GM23338 (cell line): ENCODE measurements around the gene APH1B. TPM values are rescaled to one million over a fixed set of nuclear protein-coding genes. Genes with fewer than 3 reads are reported as not detected.

Source experiments
- ATAC-seq: fragments of 200-7000 bp; cut with Tn5 transposase; 3 replicates; pipeline ENCODE4 v1.9.1; 2020
- DNase-seq: peaks from one replicate; pipeline ENCODE4 v3.0.0-alpha.2; 2015; ENCODE audit warnings: low spot score
- H2AFZ ChIP-seq: fragments of 200-600 bp; sonication (generic); 2 replicates; pipeline ENCODE4 v1.8.0; 2016; ENCODE audit warnings: antibody characterized with exemption, mild to moderate bottlenecking, moderate library complexity
- H3F3A ChIP-seq: fragments of 200-600 bp; sonication (generic); replicated peaks from 2 replicates; pipeline ENCODE4 v1.8.0; 2017; ENCODE audit warnings: antibody characterized with exemption, mixed run types, low read depth
- H3K27ac ChIP-seq: fragments of 200-600 bp; sonication (generic); 2 replicates; pipeline ENCODE4 v1.6.1; 2016; ENCODE audit warnings: low read depth
- H3K27me3 ChIP-seq: fragments of 200-600 bp; sonication (generic); 2 replicates; pipeline ENCODE4 v1.8.0; 2016; ENCODE audit warnings: mild to moderate bottlenecking, mixed run types, moderate library complexity; ENCODE audit not compliant: insufficient read depth
- H3K36me3 ChIP-seq: fragments of 200-600 bp; sonication (generic); 2 replicates; pipeline ENCODE4 v1.8.0; 2016; ENCODE audit warnings: mild to moderate bottlenecking; ENCODE audit not compliant: insufficient read depth
- H3K4me1 ChIP-seq: fragments of 200-600 bp; sonication (generic); 2 replicates; pipeline ENCODE4 v1.8.0; 2016; ENCODE audit warnings: mild to moderate bottlenecking, moderate library complexity; ENCODE audit not compliant: insufficient read depth
- H3K4me2 ChIP-seq: fragments of 200-600 bp; sonication (generic); 2 replicates; pipeline ENCODE4 v1.7.1; 2017; ENCODE audit warnings: mixed run types
- H3K4me3 ChIP-seq: fragments of 200-600 bp; sonication (generic); 2 replicates; pipeline ENCODE4 v1.6.1; 2016; ENCODE audit warnings: mixed run types
- H3K79me2 ChIP-seq: fragments of 200-600 bp; sonication (generic); replicated peaks from 2 replicates; pipeline ENCODE4 v1.8.0; 2017; ENCODE audit warnings: mild to moderate bottlenecking; ENCODE audit not compliant: insufficient read depth
- H3K9me2 ChIP-seq: fragments of 200-600 bp; sonication (generic); 2 replicates; pipeline ENCODE4 v1.8.0; 2017; ENCODE audit not compliant: insufficient read depth
- H4K20me1 ChIP-seq: fragments of 200-600 bp; sonication (generic); replicated peaks from 2 replicates; pipeline ENCODE4 v1.8.0; 2017; ENCODE audit warnings: mild to moderate bottlenecking; ENCODE audit not compliant: insufficient read depth
- H3K27ac Mint-ChIP-seq: 2 replicates; pipeline ENCODE4 v1.8.0; 2020; ENCODE audit warnings: inconsistent platforms, mild to moderate bottlenecking, moderate library complexity, mixed read lengths
- H3K27me3 Mint-ChIP-seq: 3 replicates; pipeline ENCODE4 v1.8.0; 2022; ENCODE audit warnings: low read depth, mild to moderate bottlenecking, moderate library complexity, mixed read lengths, inconsistent platforms; ENCODE audit not compliant: insufficient read depth, poor library complexity
- H3K36me3 Mint-ChIP-seq: 3 replicates; pipeline ENCODE4 v1.8.0; 2021; ENCODE audit warnings: low read depth, mild to moderate bottlenecking, inconsistent platforms, moderate library complexity, mixed read lengths
- H3K4me1 Mint-ChIP-seq: 3 replicates; pipeline ENCODE4 v1.8.0; 2020; ENCODE audit warnings: mild to moderate bottlenecking, inconsistent platforms, mixed read lengths
- H3K4me3 Mint-ChIP-seq: 3 replicates; pipeline ENCODE4 v1.8.0; 2021; ENCODE audit warnings: moderate library complexity, mild to moderate bottlenecking, inconsistent platforms, mixed read lengths
- H3K9me3 Mint-ChIP-seq: 3 replicates; pipeline ENCODE4 v1.8.0; 2020; ENCODE audit warnings: moderate library complexity, mild to moderate bottlenecking, inconsistent platforms, mixed read lengths
- CREB1 ChIP-seq: fragments of 250-450 bp; sonication (Bioruptor Pico); IDR thresholded peaks from 2 replicates; pipeline ENCODE4 v1.5.0; 2020; ENCODE audit warnings: low read depth, mild to moderate bottlenecking, moderate library complexity
- CTCF ChIP-seq, 2 experiments: fragments of 200-600 bp in 1 of 2; sonication (generic) in 1 of 2; conservative IDR thresholded peaks; 2 replicates each; pipeline versions ENCODE4 v1.5.1 to v1.6.1; 2016 to 2017; ENCODE audit warnings: antibody characterized with exemption in 2 of 2, low read depth in 2 of 2, mild to moderate bottlenecking in 2 of 2, moderate library complexity in 1 of 2
- JUNB ChIP-seq: IDR thresholded peaks from one replicate; pipeline ENCODE4 v1.6.1; 2016; ENCODE audit warnings: antibody characterized with exemption; ENCODE audit not compliant: unreplicated experiment
- NANOG ChIP-seq: IDR thresholded peaks from 2 replicates; pipeline ENCODE4 v1.6.1; 2016; ENCODE audit warnings: antibody characterized with exemption, borderline replicate concordance
- ZNF114 ChIP-seq: fragments of 250-450 bp; sonication (Bioruptor Pico); IDR thresholded peaks from 2 replicates; pipeline ENCODE4 v1.5.0; 2020; ENCODE audit warnings: mild to moderate bottlenecking, moderate library complexity
- ZNF462 ChIP-seq: fragments of 250-450 bp; sonication (Bioruptor Pico); IDR thresholded peaks from 2 replicates; pipeline ENCODE4 v1.5.0; 2020; ENCODE audit warnings: mild to moderate bottlenecking, moderate library complexity
- polyA plus RNA-seq: library from polyadenylated mRNA; unstranded; fragments of >200 nt; fragmentation: Nextera tagmentation; extraction: Ambion mirVana; gene quantifications from 2 replicates; pipeline ENCODE4 v1.2.1, GENCODE V29; 2016
- total RNA-seq: library from RNA; depleted of rRNA; stranded (reverse); fragments of >200 nt; shearing (Covaris generic); gene quantifications from 2 replicates; pipeline ENCODE4 v1.2.3, GENCODE V29; 2014
- TF ChIP-seq, protein P1 (sequence below): IDR thresholded peaks from 2 replicates; pipeline ENCODE4 v1.6.1; 2016; ENCODE audit warnings: antibody characterized with exemption

APH1B gene
- total and polyA plus RNA-seq, 2 experiments from 2014 or later: 14.3 to 24.4 TPM

DNA sequence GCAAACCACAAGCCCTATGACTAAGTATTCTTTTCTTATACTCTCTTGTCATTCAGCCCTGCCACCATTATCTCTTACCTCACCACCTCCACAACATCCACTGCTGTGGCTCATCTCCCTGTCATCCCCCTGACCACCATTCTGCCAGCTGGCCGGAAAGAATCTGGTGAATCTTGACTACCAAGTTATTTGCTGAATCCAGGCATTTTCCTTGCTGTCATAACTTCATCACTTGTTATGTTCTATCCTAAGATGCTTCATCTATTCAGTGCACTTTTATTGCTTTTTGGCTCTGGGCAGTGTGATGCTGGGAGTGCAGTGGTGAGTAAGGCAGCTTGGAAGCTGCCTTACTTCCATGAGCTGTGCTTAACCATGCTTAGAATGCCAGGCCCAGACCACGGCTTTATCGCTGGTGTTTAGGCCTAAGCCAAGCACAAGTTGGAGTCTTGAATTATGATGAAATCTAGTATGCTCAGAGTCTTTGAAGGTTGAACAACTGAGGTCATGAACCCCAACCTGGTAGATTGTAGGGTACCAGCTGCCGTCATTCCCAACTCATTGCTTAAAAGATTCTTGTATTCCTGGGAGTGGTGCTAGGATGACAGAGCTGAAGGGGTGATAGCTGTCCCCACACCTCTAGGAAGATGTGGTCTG is 27.0 kb upstream of the APH1B start (continued):
- no peak for TF ChIP-seq ZNF462 (CRISPR knock-in tag)
- no peak for TF ChIP-seq CTCF (conservative IDR thresholded peaks at IDR 0.05; ENCODE audit: low read depth in 2 of 2)
- TF ChIP-seq ZNF114 (CRISPR knock-in tag): no peak
- no peak for TF ChIP-seq NANOG
- TF ChIP-seq CREB1 (CRISPR knock-in tag): no peak
- TF ChIP-seq JUNB: no peak

- no peak overlapping the region for H3K4me3 Mint-ChIP-seq
- H4K20me1 ChIP-seq: no peaks in the 10 kb centered on the region
- no peak overlapping the region for H3K27ac ChIP-seq
- H3K36me3 ChIP-seq: no peaks in the 10 kb centered on the region; the same call in 1 of the 2 replicates
- DNase-seq (no peak), ATAC-seq (no peak)
- no peaks in the 10 kb centered on the region for H3K79me2 ChIP-seq
- H3K27me3 Mint-ChIP-seq: peaks cover 2% of the 10 kb centered on the region
- H3K4me3 ChIP-seq: no peak overlapping the region
- no peaks in the 10 kb centered on the region for H3K9me2 ChIP-seq
- H3K4me1 Mint-ChIP-seq: peaks cover 16% of the 10 kb centered on the region
- no peaks in the 10 kb centered on the region for H3K27me3 ChIP-seq
- H3K9me3 Mint-ChIP-seq: no peaks in the 10 kb centered on the region
- H2AFZ ChIP-seq: no peak overlapping the region
- H3K27ac Mint-ChIP-seq: no peak overlapping the region
- no peaks in the 10 kb centered on the region for H3F3A ChIP-seq
- H3K4me2 ChIP-seq: no peak overlapping the region
- peaks cover 4% of the 10 kb centered on the region for H3K36me3 Mint-ChIP-seq
- peaks cover 12% of the 10 kb centered on the region for H3K4me1 ChIP-seq
- no peak for TF ChIP-seq ZNF114 (CRISPR knock-in tag)
- TF ChIP-seq, protein P1, sequence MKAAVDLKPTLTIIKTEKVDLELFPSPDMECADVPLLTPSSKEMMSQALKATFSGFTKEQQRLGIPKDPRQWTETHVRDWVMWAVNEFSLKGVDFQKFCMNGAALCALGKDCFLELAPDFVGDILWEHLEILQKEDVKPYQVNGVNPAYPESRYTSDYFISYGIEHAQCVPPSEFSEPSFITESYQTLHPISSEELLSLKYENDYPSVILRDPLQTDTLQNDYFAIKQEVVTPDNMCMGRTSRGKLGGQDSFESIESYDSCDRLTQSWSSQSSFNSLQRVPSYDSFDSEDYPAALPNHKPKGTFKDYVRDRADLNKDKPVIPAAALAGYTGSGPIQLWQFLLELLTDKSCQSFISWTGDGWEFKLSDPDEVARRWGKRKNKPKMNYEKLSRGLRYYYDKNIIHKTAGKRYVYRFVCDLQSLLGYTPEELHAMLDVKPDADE: no peak
Observed at GRCh38 chr15:63251701-63252100, 25.7 kb upstream of the APH1B start.
